HG03469 (cell line): Measurements from ENCODE around the gene PLEKHG2.
"Not testable (repeated sequence)": the region's sequence is repeated elsewhere in the genome, so short reads cannot be mapped to it uniquely, and the experiment has no call there.

ENCODE experiments used
- ATAC-seq: cut with Tn5 transposase; IDR thresholded peaks from one replicate; pipeline ENCODE4 v1.9.1; 2021; ENCODE audit warnings: mild to moderate bottlenecking, moderate library complexity, moderate number of reproducible peaks; ENCODE audit not compliant: unreplicated experiment

Gene PLEKHG2

DNA sequence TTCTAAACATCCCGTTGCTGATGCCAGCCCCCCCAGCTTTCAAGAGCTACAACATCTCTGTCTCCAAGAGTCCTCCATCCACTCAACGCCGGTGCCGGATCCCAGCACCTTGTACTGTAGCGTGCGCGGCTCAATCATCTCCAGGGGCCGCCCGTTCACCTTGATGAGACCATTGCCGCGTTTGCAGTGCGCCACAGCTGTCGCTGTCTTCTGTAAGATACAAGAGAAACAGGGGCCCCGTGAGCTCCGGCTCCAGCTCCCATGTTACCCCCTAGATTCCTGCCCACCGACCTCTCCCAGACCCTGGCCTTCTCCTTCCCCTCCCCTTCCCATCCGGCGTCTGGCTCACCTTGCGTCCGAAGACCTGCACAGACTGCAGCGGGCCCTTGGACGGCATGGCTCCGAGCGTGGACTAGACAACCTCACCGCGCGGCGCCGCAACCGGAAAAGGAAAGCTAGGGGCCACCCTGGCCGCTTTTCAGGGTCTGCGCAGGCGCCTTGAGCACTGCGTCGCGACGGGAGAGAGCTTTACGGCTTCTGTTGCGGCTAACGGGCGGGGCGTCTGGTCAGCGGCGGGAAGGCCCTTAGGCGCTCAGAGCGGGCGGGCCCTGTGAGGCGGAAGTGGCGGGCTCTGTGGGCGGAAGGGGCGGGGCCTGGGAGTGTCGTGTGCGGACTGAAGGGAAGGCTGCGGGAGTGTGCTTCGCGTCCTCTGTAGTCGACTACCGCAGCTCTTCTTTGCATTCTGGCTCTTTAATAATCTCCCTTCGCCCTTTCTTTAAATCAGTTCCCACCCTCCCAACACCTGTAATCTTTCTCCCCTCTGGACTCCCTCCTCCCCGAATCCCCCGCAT lies 23.3 kb downstream of the PLEKHG2 start, which contains the start of gene RPS16:
TSS of gene RPS16 (minus strand) at position 451 of the 851 bp plus-strand sequence. CDS start at position 397, 54 bp downstream.
- peak; percentile 31 for ATAC-seq

DNA sequence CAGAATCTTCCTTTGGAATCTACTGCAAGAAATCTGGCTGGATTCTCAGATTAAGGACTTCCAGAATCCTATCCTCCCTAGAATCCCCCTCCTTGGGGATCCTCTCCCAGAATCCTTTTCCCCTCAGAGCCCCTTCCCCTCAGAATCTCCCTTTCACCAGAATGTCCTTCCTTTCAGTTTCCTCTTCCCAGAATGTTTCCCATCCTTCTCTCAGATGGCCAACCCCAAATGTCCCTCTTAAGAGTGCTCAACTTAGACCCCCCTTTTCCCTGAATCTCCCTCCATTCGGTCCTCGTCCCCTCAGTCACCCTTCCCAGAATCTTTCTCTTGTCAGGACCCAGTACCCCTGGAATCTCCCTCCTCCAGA lies 23.9 kb downstream of the PLEKHG2 start:
- ATAC-seq, result no peak

DNA sequence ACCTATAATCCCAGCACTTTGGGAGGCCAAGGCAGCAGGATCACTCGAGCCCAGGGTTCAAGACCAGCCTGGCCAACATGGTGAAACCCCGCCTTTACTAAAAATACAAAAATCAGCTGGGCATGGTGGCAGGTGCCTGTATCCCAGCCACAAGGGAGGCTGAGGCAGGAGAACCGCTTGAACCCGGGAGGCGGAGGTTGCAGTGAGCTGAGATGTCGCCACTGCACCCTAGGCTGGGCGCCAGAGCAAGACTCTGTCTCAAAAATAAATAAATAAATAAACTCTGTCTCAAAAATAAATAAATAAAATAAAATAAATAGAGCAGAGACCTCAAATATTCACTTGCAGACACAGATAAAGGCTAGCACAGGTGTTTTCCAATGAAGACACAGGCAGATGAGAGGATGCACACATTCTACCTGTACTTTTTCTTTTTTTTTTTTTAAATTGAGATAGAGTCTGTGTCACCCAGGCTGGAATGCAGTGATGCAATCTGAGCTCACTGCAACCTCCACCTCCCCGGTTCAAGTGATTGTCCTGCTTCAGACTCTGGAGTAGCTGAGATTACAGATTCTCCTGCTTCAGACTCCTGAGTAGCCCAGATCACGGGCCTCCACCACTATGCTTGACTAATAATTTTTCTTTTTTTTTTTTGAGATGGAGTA lies 25.9 kb downstream of the PLEKHG2 start:
- no peak for ATAC-seq

DNA sequence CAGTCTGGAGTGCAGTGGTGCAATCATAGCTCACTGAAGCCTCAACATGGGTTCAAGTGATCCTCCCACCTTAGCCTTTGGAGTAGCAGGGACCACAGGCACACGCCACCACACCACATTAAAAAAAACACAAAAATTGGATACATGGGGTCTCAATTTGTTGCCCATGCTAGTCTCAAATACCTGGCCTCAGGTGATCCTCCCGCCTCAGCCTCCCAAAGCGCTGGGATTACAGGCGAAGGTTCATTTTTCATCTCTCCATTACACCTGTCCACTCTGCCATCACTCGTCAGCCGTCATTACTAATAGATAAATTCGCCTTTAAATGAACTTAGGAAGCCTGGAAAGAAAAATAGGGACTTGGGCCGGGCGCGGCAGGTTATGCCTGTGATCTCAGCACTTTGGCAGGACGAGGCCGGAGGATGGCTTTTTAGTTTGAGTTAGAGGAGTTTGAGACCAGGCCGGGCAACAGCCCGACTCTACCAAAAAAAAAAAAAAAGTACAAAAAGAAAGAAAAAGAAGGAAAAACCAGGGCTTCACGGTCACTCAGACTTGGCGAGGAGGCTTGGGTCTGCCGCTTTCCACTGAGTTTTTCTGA lies 32.2 kb downstream of the PLEKHG2 start:
- no peak for ATAC-seq

DNA sequence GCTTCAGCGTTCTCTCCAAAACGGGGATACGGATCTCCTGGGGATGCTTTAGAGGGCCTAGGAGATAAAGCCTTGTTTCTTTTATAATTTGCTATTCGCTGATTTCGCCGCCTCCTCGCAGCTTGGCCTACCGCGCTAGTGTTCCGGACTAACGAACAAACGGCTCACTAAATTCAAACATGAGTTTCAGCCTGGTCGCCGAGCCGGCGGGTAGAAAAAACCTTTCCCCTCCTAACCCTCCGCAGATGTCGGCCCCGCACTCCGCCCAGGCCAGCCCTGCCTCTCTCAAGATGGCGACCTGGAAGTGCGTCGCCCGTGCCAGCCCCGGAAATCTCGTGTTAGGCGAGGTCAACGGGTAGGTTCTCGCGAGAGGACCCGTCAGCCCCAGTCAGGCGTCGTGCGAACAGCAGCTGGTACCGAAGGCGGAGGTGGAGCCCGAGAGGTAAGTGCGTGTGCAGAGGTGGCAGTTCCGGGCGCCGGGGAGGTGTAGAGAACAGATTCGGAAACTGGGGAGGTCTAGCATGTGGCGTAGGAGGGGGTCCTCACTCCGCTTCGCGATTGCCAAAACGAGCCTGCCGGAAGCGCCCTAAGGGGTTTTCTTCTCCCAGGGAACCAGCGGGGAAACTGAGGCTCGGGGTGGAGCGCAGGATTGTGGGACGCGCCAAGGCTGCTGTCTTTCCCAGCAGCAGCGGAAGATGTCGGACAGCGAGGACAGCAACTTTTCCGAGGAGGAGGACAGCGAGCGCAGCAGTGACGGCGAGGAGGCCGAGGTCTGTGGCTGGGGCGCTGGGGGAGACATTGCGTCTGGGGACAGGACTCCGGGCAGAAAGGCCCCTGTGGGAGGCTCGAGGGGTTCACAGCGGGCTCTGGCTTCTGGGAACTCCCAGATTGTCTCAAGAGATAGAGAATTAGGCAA lies 33.0 kb downstream of the PLEKHG2 start, which contains the start of gene SUPT5H:
TSS of gene SUPT5H (plus strand) at position 387 of the 916 bp plus-strand sequence. CDS start at position 696, 309 bp downstream.
- ATAC-seq, result peak; percentile 60

DNA sequence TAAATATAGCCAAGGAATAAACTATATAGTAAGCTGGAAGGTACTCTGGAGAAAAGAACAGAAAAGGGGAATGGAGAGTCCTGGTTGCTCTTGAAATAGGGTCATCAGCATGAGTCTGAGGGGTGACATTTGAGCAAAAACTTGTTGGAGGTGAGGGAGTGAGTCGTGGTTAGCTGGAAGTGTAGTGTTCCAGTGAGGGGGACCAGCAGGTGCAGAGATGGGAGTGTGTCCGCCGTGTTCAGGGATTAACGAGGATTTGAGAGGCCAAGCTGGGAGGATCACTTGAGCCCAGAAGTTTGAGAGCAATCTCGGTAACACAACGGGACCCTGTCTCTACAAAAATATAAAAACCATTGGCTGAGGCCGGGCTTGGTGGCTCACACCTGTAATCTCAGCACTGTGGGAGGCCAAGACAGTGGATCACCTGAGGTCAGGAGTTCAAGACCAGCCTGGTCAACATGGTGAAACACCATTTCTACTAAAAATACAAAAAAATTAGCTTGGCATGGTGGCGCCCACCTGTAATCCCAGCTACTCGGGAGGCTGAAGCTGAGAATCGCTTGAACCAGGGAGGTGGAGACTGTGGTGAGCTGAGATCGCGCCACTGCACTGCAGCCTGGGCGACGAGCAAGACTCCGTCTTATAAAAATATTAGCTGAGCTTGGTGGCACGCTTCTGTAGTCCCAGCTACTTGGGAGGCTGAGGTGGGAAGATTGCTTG lies 34.1 kb downstream of the PLEKHG2 start:
- no peak for ATAC-seq

DNA sequence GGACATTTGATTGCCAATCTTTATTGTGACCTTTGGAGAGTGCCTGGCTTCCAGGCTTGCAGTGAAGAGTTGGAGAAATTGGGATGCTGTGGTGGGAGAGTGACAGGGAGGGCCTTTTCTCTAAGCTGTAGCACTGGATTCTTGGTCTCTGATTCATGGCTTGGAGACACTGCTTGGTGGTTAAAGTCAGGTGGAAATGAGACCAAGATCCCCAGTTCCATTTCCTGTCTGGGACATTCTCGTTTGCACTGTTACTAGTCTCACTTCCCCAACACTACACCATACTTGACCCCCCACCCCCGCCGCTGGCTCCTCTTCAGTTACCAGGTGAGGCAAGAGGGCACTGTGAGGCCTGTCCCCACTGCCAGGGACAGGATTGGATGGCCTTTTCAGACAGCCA lies 35.8 kb downstream of the PLEKHG2 start:
- no peak for ATAC-seq

DNA sequence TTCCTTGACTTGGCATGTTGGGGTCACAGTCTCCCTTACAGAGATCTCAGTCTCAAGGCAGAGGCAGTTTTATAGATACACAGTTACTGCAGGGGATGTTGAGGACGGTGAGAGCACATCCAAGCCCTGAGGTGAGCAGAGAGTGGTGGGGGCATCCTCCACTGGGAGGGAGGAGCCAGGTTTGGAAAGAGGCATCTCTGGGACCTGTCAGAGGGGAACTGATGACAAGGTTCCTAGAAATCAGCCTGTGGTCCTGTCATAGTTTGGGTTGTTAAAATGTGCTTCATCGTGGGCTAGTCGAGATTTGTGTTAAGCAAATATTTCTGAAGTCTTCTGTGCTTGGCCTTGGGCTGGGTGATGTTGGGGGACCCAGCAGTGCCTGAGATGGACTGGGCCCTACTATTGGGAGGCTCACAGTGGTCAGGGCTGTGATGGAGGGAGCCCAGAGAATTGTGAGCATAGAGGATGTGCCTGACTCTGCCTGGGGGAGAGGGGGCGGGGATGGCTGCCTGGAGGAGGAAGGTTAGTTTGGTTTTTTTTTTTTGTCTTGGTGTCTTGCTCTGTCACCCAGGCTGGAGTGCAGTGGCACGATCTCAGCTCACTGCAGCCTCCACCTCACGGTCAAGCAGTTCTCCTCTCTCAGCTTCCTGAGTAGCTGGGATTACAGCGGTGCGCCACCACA lies 36.8 kb downstream of the PLEKHG2 start:
- ATAC-seq, result no peak

DNA sequence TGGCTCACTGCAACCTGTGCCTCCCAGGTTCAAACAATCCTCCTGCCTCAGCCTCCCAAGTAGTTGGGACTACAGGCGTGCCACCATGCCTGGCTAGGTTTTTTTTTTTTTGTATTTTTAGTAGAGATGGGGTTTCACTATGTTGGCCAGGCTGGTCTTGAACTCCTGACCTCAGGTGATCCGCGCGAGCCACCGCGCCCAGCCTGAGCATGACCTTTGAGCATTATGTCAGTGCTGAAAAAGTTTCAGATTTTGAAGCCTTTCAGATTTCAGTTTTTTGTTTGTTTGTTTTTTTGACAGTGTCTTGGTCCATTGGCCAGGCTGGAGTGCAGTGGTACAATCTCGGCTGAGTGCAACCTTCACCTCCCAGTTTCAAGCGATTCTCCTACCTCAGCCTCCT lies 38.8 kb downstream of the PLEKHG2 start:
- not testable (repeated sequence) for ATAC-seq

DNA sequence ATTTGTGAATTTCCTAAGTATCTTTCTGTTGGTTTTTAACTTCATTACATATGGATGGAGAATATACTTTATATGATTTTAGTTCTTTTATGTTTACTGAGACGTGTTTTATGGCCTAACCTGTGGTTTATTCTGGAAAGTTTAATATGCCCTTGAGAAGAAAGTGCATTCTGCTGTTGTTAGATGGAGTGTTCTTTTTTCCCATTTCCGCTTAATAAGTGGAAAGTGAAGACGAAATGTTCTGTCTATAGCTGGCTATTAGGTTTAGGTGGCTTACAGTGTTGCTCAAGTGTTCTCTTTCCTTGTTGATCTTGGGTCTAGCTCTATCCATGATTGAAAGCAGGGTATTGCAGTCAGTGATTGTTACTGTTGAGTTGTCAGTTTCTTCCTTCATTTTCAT lies 50.9 kb downstream of the PLEKHG2 start:
- no peak for ATAC-seq

DNA sequence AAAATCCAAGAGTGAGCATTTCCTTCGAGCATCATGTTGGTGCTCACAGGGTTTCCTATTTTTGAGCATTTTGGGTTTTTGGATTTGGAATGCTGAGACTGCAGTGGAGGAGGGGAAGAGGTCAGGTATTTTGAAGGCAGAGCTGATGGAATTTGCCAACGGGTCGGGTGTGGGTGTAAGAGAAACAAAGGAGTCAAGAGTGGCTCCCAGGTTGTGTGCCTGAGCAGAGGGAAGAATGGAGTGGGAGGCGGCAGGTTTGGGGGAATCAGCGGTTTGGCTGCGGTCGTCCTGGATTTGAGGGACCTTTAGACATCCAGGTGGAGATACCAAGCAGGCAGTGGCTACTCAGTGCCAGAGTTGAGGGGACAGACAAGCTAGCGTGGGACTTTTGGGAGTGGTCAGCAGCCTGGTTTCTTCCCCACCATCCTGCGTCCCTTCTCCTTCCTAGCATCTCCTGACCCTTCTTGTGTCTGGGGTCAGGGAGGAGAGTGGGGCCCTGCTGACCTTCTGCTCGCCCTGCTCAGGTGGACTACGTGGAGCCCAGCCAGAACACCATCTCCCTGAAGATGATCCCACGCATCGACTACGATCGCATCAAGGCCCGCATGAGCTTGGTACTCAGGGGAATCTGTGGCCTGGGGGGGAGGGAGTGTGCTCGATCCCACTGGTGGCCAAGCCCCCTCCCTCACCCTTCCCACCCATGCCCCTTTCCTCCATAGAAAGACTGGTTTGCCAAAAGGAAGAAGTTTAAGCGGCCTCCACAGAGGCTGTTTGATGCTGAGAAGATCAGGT lies 53.7 kb downstream of the PLEKHG2 start:
- ATAC-seq, result no peak

DNA sequence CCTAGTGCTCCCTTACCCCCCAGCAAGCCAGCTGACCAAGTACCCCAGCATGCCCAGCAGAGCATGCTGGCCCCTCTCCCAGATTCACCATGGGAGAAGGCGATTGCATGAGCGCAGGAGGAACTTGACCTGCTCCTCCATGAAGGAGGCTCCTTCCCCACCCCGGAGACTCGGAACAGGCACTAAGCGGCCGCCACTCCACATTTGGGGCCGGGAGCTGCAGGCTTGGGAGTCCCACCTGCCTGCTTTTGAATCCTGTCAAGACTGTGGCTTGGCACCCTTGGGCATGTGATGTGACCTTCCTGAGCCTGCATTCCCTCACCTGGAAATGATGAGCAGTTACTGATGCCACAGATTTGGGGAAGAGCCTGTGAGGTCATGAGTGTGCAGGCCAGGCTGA lies 55.5 kb downstream of the PLEKHG2 start:
- ATAC-seq, result no peak

DNA sequence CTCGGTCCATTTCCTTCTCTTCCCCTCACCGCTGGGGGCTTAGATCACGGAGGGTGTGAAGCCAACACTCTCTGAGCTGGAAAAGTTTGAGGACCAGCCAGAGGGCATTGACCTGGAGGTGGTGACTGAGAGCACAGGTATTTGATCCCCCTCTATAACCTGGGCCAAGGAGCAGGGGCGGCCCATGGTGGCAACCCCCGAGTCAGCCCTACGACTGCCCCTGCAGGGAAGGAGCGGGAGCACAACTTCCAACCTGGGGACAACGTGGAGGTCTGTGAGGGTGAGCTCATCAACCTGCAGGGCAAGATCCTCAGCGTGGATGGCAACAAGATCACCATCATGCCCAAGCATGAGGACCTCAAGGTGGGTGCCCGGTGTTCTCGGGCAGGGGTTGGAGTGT lies 56.6 kb downstream of the PLEKHG2 start:
- ATAC-seq, result no peak

DNA sequence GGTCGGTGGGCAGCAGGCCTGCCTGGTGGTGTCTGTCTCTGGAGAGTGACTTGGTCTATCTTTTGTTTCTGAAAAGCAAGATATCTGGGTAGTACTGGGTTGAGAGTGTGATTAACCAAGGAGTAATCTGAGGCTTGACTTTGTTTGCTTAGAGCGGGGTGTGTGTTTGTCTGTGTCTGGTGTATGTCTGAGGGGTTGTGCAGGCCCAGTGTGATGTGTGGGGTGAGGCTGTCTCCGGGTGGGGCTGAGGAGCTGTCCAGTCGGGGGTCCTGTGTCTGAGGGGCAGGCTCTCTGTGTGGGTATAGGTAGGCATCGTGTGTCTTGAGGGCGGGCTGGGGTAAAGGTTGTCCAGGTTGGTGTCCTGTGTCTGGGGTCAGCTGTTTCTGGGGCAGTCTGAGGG lies 57.1 kb downstream of the PLEKHG2 start:
- ATAC-seq, result no peak

DNA sequence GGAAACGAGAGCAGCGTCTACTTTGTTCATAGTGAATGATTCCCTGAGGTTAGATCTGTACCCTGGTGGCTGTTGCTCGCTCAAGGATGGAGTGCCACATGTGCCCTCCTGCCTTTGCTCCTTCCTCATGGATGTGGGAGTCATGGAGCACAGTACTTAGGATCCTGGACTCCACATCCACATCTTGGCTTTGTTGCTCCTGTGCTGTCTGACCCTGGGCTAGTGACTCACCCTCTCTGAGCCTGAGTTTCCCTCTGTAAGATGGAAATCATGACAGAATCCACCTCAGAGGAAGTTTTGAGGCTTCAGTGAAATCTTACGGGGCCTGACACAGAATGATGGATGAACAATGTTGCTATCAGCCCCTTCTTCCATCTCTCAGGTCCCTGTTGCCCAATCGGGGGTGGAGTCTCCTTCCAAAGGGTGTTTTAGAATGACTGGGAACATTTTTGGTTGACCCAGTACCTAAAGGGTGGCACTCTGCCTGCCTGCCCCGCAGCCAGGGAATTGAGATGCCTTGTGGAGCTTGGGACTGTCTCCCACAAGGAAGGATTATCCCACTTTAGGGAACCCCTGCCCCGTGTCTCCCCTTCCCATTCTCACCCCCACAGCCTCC lies 58.4 kb downstream of the PLEKHG2 start:
- no peak for ATAC-seq

DNA sequence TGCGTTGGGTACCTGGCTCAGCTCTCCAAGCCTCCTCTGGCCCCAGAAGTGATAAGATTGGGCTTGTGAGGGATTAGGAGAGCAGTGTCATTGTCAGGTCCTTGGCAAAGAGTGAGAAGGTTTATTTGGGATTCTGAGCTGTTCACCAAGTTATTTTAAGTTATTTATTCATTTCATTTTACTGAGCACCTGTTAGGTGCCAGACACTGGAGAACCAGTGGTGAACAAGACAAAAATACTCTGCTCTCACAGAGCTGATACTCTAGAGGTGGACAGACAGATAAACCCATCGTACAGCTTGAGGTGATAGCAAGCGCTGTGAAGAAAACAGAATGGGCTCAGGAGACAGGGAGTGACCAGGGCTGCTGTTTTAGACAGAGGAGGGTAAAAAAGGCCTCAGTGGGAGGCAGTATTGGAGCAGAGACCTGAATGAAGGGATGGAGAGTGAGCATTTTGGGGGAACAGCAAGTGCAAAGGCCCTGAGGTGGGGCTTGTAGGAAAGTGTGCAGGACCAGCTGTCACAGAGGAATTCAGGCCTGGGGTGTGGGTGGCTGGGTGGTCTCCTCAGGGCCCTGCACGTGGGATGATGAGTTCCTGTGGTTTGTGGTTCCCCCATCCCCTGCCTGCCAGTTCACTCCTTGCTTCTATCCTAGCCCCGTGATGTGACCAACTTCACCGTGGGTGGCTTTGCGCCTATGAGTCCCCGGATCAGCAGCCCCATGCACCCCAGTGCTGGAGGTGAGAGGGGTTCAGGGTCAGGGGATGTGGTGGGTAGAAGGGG lies 59.5 kb downstream of the PLEKHG2 start:
- no peak for ATAC-seq

DNA sequence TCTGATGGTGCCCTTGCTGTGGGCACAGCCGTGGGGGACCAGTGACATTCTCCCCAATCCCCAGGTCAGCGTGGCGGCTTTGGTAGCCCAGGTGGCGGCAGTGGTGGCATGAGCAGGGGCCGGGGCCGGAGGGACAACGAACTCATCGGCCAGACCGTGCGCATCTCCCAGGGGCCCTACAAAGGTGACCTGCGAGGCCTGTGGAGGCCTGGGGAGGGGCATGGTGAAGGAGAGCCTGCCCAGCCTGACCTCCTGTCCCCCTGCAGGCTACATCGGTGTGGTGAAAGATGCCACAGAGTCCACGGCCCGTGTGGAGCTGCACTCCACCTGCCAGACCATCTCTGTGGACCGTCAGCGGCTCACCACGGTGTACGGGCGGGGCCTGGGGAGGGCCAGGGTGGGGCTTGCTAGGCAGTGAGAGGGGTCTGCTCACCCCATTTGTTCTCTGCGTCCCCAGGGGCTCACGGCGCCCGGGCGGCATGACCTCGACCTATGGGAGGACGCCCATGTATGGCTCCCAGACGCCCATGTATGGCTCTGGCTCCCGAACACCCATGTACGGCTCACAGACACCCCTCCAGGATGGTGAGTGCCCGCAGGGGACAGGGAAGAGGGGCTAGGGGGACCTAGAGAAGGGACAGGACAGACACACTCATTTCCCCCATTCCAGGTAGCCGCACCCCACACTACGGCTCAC lies 60.4 kb downstream of the PLEKHG2 start:
- ATAC-seq, result no peak
